ENCODE data around the gene PLD4.

Gene PLD4

DNA sequence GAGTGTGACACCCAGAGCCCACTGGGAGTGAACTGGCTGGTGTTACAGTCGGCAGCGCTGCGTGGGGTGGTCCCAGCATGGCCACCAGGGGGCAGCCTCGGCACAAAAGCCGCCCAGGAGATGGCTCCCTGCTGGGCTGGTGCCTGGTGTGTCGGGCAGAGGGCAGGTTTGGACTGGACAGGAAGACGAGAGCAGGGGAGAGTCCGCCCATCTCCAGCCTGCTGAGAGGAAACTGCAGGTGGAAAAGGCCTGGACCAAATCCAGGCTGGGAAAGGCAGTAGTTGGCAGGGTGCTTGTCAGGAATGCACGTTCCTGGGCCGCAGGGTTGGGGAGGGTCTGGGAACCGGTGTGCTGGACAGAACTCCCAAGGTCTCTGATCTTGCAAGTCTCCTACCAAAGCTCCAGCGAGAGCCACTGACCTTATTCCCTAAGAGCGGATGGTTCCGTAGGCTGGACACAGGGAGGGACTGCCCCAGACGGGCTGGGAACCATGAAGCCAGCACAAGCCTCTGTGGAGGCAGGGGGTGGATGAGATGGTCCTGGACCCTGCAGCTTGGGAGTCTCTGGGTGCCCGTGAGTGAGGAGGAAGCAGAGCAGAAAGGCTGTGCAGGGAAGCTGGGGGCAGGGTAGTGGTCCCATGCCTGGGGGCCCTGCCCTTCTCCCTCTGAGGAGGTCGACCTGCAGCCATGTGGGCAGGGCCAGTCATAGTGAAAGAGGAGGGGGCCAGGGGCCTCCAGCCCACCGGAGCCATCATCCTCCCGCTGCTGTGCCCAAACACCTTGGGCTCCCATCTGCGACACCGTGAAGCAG is 51.7 kb downstream of the PLD4 start:
- DNase-seq: peak; percentile 84

DNA sequence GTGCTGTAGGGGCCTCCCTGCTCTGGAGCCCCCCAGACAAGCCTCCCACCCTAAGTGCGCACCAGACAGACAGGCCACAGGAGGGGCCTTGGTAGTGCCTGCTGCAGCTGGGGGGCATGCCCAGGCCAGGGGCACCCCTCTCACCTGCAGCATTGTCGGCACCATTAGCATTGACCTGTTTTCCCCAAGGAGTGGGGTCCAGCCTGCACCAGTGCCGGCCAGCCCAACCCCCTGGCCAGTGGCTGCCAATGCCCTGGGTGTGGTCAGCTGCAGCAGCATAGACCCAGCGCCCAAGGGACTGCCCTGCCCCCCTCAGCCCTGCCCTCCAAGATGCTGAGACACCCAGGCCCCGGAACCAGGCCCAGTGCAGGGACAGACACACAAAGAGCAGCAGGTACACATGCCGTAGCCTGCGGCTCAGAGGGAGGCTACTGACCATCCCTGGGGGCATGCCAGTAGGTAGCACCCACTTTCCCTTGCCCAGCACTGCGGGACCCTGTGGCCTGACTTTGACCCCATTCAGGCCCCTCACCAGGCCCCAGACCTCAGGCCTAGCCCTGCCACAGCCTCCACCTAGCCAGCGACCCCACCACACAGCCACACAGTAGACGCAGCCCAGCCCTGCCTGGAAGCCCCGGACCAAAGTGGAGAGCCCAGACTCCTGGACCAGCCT is 52.5 kb downstream of the PLD4 start:
- DNase-seq: no peak

DNA sequence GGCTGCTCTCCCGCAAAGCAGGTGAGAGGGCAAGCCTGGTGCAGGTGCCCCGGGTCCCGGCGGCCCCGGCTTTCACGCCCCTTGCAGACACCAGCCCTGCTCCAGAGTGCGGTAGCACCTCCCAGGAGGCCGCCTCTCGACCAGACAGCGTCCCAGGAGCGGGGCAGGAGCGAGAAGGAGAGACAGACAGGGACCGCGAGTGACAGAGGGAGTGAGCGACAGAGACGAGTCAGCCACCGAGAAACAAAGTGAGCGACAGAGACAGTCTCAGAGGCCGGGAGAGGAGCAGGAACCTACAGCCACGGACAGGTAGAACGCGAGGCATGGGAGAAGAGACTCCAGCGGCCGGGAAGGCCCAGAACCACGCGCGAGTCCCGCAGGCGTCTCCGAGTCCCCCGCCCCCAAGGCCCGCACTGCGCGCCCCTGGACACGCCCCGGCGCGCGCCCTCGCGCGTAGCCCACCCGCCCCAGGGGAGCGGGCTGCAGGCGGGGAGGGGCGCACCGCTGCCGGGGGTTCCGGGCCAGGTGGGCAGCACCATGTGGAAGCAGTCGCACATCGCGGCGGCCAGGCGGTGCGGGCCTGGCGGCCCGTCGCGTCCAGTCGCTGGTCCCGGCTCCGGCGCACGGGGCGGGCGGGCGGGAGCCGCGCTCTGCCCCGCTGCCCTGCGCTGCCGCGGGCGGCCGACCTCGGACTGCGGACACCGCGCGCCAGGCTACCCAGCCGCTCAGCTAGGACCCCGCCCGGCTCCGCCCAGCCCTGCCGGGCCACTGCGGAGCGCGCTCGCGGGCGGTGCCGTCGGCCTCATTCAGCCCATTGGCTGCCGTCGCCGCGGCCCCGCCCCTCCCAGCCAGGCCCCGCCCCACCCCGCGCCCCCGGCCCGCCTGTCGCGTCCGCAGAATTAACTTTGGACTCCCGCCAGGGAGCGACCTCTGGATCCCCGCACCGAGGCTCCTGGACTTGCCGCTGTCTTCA is 53.3 kb downstream of the PLD4 start, which contains the start of gene AHNAK2:
AHNAK2 (minus strand) TSS at position 694 of the 973 bp plus-strand sequence; CDS start at position 557, 137 bp downstream.
- DNase-seq: peak; percentile 80

DNA sequence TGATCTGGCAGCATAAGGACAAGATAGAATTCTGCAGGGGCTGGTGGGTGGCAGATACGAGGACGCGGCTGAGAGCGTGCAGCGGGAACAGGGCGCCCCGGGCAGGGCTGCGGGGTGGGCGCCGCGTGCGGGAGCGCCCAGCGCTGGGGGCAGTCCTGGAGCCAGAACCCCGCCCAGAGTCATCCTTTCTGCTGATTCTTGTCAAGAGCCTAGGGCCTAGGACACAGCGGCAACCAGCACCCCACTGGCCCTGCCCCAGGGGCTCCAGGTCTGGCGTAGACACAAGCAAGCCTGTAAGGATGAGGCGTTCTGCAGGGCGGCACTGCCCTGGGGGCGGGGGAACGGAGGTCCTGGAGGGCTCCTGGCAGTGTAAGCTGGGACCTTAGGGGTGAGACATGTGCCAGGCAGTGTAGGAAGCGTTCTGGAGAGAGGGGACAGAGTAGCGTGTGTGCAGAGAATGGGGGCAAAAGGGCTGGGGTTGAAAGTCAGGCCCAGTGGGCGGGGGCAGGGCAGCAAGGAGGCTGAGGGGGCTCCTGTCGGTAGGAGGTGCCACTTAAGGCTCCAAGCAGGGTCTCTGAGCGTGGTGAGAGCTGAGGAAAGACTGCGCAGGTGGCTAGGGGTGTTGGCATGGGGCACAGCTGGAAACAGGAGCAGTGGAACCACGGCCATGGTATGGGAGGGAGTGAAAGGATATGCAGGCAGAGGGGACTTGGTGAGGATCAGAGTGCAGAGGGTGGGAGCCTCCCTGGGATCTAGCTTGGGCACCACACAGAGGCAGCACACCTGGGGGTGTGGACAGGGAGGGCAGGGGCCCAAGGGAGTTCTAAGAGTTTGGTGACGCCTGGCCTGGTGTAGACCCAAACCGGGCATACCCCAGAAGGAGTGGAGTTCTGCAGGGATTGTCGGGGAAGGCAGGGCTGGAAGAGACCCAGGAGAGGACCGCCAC is 54.3 kb downstream of the PLD4 start:
- no peak for DNase-seq

DNA sequence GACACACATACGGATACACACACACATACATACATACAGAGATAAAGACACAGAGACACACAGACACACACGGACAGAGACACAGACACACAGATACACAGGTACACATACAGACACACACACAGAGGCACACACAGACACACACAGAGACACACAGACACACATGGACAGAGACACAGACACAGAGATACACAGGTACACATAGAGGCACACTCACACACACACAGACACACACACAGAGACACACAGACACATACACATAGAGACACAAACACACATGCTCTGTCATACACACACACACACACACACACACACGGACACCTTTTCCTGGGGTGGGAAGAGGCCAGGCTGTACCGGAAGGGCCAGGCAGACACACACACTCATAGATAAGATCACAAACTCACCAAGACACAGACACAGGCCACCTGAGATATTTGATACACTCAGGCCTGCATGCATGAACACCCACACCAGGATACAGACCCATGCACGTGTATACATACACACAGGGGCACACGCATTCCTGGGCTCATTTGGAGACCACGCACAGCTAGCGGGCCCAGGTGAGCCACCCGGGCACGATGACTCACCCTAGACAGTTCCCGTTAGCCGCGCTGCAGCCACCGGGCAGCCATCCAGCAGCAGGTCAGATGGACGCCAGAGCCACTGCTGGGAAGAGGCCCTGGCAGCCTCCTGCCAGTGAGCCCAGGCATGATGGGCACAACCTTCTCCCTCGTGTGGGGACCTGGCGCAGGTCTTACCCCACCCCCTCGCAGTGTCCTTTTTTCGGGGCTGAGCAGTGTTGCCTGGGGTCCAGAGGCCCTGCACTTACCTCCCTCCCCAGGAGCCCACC is 55.3 kb downstream of the PLD4 start:
- DNase-seq: no peak

DNA sequence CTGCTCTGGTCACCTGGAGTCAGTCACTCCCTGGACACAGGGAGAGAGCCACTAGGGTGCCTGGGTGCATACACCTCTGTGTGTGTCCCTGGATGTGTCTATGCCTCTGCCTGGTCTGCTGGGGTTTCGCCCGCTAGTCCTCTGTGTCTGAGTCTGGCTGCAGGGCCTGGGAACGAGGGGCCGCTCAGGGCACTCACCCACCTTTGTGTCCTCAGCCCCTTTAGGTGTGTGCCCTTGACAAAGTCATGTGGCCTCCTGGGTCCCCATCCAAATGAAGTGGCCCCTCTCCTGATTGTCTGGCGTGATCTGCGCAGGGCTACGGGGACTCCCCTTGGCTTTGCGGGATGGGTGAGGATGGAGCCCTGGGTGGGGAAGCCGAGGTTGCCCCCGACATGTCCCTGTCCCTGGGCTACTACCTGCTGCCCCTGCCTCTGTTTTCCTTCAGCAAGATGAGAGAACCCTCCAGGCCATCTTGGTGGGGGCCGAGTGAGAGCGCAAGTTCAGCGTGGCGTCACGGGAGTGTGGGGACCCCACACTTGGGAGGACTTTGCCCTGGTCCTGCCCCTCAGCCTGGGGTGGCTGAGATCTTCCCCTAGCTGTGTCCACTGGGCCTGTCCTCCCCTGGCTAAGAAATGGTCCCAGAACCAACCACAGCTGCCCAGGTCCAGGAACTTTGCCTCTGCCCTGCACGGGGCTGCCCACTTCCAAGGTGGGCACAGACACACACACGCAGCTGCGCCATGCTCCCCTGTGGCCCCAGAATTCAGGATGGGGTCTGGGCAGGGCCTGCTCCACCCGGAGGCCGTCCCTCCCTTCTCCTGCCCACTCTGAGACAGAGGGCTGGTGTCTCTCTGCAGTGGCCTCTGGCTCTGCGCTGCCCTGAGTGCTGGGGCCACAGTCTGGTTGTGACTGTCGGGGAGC is 56.2 kb downstream of the PLD4 start:
- no peak for DNase-seq

DNA sequence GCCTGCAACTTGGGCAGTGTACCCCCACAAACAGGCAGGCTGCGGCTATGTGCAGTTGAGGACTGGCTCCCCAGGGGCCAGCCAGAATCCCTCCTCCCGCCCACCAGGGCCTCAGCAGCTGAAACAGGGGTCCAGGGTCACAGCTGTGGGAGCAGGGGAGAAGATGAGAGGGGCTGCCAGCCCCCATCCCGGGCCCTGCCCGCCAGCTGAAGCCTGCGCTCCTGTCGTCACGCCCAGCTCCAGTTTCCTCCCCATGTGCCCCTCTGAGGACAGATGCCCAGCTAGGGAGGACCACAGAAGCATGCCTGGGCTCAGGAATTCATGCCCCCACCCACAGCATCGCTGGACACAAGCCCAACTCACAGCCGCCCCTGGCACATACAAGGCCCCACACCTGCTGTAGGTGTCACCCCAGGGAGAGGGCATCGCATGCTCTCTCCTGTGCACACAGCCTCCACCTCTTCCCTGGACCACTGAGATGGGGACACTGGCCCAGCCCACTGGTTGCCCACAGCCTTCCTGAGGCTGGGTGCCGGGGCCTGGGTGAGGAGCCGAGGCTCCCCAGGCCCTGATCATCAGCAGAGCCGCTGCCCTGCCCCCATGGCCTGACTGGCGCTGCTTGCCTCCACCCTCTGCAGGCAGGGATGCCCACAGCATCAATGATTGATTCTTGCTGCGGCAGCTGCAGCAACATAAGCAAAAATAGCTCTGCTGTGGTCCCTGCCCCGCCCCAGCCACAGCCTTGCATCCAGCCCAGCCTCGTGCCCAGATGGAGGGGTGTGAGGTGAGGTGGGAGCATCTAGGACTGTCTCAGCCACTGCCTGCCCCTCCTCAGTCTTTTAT is 57.2 kb downstream of the PLD4 start:
- no peak for DNase-seq

DNA sequence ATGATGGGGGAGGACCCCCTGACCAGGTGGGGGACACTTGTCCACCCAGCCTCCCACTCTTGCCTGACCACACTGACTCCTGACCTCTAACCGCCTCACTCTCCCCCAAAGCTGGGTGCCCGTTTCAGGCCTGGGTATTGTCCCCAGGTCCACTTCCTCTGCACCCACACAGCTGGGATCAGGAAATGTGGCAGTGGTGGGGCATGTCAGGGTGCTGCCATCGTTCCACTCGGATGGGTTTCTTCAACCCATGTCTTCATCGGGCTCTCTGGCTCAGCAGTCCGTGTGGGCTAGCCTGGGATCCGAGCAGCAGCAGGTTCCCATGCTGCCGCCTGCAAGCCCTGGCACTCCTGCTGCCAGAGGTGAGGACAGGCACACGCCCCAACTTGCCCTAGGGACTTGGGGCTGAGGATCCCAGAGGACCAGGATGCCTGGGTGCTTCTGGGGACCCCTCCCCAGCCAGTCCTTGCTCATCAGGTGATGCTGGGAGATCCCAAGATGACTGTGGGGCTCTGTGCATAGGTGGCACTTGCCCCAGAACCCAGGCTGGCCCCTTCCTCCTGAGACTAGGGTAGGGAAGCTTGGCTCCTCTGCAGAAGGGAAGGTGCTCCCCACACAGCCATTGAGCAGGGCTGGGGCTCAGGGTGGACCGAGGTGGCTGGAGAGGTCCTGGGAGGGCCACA is 58.0 kb downstream of the PLD4 start:
- no peak for DNase-seq

Measured in COR-L47 (cell line).